GM20000 (cell line): ENCODE measurements around the gene SLC8A1.

Experiments used
- DNase-seq: peaks from one replicate; pipeline ENCODE4 v3.0.0; 2012; ENCODE audit warnings: low spot score
- TF ChIP-seq, protein P1 (sequence below): IDR thresholded peaks from 2 replicates; pipeline ENCODE4 v1.5.1; 2012; ENCODE audit warnings: mild to moderate bottlenecking, control low read depth; ENCODE audit errors: extremely low read depth, missing control alignments

The SLC8A1 gene

DNA sequence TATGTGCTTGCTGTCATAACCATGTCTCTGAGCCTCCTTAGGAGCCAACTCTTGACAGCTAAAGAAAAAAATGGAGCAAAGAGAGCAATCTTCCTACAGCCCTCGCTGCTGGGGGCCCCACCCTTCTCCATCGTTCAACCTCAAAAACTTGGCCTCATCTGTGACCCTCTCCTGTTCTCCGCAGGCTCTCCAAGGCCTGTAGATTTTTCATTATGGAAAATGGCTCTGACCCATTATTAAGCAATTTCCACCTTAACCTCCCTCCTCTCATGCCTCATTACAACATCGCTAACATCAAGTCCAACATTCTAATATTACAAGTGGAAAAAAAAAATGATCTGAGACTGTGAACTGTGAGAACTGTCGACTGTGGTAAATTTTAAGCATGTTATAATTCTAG, 98.7 kb downstream of the SLC8A1 start:
- no peak for DNase-seq
- TF ChIP-seq, protein P1, sequence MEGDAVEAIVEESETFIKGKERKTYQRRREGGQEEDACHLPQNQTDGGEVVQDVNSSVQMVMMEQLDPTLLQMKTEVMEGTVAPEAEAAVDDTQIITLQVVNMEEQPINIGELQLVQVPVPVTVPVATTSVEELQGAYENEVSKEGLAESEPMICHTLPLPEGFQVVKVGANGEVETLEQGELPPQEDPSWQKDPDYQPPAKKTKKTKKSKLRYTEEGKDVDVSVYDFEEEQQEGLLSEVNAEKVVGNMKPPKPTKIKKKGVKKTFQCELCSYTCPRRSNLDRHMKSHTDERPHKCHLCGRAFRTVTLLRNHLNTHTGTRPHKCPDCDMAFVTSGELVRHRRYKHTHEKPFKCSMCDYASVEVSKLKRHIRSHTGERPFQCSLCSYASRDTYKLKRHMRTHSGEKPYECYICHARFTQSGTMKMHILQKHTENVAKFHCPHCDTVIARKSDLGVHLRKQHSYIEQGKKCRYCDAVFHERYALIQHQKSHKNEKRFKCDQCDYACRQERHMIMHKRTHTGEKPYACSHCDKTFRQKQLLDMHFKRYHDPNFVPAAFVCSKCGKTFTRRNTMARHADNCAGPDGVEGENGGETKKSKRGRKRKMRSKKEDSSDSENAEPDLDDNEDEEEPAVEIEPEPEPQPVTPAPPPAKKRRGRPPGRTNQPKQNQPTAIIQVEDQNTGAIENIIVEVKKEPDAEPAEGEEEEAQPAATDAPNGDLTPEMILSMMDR, result no peak

DNA sequence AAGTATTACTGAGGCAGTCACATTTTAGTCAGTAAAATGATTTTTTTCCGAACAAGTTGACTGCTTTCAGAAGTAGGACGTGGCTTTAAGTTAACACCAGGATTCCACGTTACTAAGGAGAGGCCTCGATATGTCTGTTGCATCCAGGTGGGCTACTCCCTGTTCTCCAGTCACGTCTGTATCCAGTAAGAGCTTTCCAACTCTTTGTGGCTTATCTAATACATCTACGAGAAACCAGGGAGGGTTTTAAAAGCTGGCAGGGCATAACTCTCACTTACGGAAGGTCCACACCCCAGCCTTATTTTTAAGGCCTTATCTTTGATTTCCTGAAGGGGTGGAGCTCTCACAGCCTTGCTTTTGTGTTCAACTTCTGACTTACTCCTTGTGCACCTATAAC, 99.2 kb downstream of the SLC8A1 start:
- TF ChIP-seq, protein P1, result no peak
- DNase-seq, result no peak

DNA sequence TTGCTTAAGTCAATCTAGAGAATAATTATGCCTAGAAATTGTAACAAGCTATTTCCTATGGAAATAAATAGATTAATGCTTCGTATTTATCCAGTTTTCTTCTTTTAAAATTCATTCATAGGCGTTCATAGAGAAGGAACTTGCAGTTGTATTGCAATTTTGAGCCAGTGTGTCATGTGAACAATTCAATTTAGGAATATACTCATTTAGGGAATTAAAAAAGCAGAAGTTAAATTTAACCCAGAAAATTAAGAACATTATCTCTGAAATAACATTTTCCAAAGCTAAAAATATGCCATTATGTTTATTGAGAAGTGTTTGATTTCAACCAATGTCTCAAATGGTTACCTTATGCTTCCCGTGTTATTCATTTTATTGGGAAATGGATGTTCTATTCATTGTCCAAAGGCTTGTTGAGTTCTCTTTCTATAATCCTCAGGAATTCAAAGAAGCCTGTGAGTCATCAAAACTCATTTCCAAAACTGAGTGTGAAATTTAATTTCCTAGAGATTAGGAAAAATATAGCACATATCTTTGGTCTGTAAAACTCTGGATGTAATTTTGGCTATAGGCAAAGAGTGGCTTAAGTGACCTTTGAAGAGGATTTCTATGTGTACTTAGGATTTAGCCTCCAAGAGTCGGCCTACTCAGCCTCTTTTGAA, 99.7 kb downstream of the SLC8A1 start:
- no peak for DNase-seq
- TF ChIP-seq, protein P1, result no peak

GRCh38 chr2:40348665-40349064, 103.2 kb downstream of the SLC8A1 start:
- TF ChIP-seq, protein P1, result no peak

DNA sequence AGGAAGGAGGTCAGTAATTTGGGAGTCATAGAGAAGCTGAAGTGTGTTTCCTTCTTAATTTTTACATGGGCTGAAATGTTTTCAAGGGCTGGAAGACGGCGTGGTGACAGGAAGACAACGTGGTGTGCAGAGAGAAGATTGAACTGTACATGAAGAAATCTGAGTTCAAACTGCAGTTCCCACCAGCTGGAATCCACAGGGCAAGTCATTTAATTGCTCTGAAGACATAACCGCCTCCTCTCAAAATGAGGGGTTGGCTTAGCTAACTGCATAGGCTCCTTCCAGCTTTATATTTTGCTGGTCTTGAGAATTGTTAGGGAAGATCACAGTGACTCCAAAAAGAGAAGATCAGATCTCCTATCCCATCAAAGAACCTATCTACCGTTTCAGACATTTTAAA, 103.9 kb downstream of the SLC8A1 start:
- no peak for DNase-seq
- TF ChIP-seq, protein P1, result no peak

More at GRCh38 chr2:40348665-40349064, 103.2 kb downstream of the SLC8A1 start:
- no peak for DNase-seq

DNA sequence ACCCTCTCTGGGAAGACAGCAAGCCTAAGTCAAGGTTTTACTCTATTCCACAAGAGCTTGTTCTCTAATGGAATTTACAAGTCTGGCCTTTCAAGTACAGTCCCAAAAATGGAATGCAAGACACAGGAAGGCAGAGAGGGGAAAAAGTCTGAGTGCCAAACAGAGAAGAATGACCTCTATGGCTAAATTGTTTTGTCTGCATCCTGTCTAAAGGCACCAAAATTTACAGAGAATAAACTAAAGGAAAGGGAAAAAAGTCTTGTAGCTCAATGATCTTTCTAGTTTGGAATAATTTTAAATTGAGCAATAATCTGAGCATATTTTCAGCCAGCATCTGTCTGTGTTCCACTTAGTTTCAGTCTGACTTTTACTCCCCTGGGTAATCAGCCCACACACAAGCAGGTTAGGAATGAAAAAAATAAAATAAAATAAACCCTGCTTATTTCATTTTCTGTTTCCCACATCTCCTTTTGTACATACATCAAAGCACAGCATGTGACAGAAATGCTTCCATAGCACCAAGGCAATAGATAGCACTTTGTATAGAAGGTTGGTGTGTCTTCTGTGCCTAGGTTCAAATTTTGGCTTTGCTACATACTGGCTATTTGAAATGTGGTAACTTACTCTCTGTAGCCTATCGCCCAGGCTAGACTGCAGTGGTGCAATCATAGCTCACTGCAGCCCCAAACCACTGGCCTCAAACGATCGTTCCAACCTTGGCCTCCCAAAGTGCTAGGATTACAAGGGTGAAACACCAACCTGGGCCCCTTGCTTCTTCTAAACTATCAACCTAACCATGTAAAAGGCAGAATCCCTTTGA, 105.1 kb downstream of the SLC8A1 start:
- peak; percentile 9 for DNase-seq
- TF ChIP-seq, protein P1, result no peak

GRCh38 chr2:40344364-40344763, 107.5 kb downstream of the SLC8A1 start:
- TF ChIP-seq, protein P1, result no peak
- no peak for DNase-seq
